ENCODE measurements around the gene NAALADL2. TPM values are rescaled to one million over a fixed set of nuclear protein-coding genes. Genes with fewer than 3 reads are reported as not detected.

NAALADL2 gene
- 4.7 and 9.1 TPM in 2 replicates for total RNA-seq (2014; rRNA removed; shearing (Covaris generic))

DNA sequence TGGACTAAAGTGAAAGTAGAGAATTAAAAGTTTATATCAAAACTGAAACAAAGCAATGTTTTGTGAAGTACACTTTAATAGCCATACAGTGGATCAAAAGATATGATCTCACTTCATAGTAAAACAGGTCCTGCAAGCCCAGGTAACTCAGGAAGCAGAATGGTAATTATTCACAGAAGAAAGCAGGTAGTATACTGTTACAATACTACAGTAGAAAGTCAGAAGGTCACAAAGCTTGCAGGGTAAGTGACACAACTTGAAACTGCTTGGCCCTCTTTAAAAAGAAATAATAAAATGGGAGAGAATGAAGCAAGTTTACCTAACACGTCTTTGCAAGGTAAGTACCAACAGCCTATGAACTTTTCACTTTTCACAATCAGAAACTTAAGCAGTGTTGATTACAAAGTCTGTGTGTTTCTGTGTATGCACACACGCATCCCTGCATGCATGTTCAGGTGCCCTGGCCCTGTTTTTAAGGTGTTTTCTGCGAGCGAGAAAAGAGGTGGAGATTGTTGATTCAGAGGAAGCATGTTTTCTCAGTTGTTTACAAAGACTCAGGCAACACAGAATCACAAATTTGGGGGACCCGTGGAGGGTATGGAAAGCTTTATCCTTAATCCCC, at the start of gene NAALADL2:
NAALADL2 (plus strand) TSS at position 221 of the 622 bp plus-strand sequence.
- no peaks in the 10 kb centered on the region for H3K36me3 ChIP-seq
- no peaks in the 10 kb centered on the region for H3K4me1 ChIP-seq (replicated peaks)
- H3K4me3 ChIP-seq, result no peak within 1 kb of the TSS
- no peaks in the 10 kb centered on the region for H3K9me3 ChIP-seq (replicated peaks)
- H3K27me3 ChIP-seq (replicated peaks), result no peaks in the 10 kb centered on the region
- H3K27ac ChIP-seq, result no peak within 1 kb of the TSS
- DNase-seq (ENCODE audit: low read depth in 1 of 2, low spot score in 2 of 2), result no peak

DNA sequence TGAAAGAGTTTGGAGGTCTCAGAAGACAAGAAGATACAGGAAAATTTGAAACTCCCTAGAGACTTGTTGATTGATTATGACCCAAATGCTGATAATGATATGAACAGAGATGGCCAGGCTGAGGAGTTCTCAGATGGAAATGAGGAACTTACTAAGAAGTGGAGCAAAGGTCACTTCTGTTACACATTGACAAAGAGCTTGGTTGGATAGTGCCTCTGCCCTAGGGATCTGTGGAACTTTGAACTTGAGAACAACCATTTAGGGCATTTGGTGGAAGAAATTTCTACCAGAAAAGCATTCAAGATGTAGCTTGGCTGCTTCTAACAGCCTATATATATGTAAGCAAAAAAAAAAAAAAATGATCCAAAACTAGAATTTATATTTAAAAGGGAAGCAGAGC, 48.9 kb upstream of the NAALADL2 start:
- Histone ChIP-seq H3K36me3 (no peaks in the 10 kb centered on the region), H3K4me3 (no peak overlapping the region), H3K9me3 (replicated peaks) (no peaks in the 10 kb centered on the region), H3K27ac (no peak overlapping the region), H3K4me1 (replicated peaks) (no peaks in the 10 kb centered on the region), H3K27me3 (replicated peaks) (no peaks in the 10 kb centered on the region)
- DNase-seq (ENCODE audit: low read depth in 1 of 2, low spot score in 2 of 2), result no peak

DNA sequence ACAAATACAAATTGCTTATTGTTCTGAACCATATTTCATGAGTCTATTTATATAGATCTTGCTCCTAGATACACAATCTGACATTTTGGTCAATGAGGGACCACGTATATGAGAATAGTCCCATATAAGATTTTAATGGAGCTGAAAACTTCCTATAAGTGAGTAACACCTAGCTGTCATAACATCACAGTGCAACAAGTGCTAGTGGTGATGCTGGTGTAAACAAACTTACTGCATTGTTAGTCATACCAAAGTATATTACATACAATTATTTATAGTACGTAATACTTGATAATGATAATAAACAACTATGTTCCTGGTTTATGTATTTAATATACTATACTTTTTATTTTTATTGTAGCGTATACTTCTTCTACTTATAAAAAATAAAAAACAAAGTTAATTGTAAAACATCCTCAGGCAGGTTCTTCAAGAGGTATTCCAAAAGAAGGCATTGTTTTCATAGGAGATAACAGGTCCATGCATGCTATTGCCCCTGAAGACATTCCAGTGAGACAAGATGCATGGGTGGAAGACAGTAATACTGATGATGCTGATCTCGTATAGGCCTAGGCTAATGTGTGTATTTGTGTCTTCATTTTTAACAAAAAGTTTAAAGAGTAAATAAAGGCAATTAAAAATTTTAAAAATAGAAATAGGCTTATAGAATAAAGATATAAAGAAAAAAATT, 46.8 kb upstream of the NAALADL2 start:
- Histone ChIP-seq H3K27ac (no peak overlapping the region), H3K4me3 (no peak overlapping the region), H3K9me3 (replicated peaks) (no peaks in the 10 kb centered on the region), H3K4me1 (replicated peaks) (no peaks in the 10 kb centered on the region), H3K36me3 (no peaks in the 10 kb centered on the region), H3K27me3 (replicated peaks) (no peaks in the 10 kb centered on the region)
- no peak for DNase-seq (ENCODE audit: low read depth in 1 of 2, low spot score in 2 of 2)

DNA sequence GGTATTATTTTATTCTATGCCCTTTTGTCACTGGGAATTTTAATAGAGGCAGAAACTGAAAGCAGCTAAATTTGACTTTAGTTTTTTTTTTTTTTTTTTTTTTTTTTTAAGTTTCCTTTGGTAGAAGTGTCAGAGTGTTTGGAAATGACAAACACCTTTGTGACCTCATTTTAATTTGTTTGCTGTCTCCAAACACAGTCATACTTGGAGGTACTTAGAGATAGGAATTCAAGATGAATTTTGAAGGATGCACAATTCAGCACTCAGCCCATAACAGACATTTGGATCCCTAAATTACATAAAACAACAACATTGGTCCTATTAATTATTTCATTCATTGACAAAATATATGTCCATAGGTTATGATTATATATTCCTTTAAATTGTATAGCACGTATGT, 43.4 kb upstream of the NAALADL2 start:
- no peak overlapping the region for H3K4me3 ChIP-seq
- no peaks in the 10 kb centered on the region for H3K36me3 ChIP-seq
- H3K27ac ChIP-seq, result no peak overlapping the region
- no peaks in the 10 kb centered on the region for H3K4me1 ChIP-seq (replicated peaks)
- no peaks in the 10 kb centered on the region for H3K27me3 ChIP-seq (replicated peaks)
- DNase-seq (ENCODE audit: low read depth in 1 of 2, low spot score in 2 of 2), result no peak
- no peaks in the 10 kb centered on the region for H3K9me3 ChIP-seq (replicated peaks)

DNA sequence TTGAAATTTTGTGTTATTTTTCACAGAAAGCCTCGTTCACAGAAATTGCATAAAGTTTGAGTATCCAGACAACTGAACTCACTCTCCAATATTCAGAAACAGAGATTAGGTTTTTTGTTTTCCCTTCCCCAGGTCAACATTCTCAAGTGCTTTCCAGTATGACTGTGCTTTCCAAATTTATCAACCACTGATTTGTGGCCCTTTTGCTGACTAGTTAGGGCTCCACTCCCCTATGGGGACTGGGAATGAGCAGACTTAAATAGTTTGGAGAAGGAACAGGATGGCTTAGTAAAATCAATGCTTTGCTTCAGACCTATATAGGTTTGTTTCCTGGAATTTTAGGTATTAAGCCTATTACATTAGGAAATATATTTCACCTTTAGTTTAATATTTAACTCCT, 38.2 kb upstream of the NAALADL2 start:
- no peaks in the 10 kb centered on the region for H3K36me3 ChIP-seq
- no peak overlapping the region for H3K4me3 ChIP-seq
- no peaks in the 10 kb centered on the region for H3K9me3 ChIP-seq (replicated peaks)
- H3K27me3 ChIP-seq (replicated peaks), result no peaks in the 10 kb centered on the region
- H3K4me1 ChIP-seq (replicated peaks), result no peaks in the 10 kb centered on the region
- no peak overlapping the region for H3K27ac ChIP-seq
- no peak for DNase-seq (ENCODE audit: low read depth in 1 of 2, low spot score in 2 of 2)

DNA sequence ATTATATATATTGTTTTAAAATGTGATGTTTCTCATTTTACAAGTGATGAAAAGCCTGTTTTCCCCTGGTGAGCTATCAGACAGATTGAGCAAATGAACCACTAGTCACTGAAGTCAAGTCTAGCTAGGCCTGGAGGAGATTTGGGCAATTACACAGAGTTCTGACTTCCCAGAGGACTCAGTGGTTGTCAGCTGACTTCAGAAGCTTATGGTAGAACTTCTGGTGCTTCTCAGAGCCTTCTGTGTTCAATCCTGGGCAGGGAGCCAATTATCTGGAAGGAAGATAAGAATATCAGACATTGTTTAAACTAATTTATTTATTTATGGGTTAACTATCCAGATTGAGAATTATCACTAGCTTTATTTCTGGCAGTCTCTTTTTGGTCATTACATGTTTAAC, 37.7 kb upstream of the NAALADL2 start:
- Histone ChIP-seq H3K36me3 (no peaks in the 10 kb centered on the region), H3K4me3 (no peak overlapping the region), H3K27ac (no peak overlapping the region), H3K9me3 (replicated peaks) (no peaks in the 10 kb centered on the region), H3K27me3 (replicated peaks) (no peaks in the 10 kb centered on the region), H3K4me1 (replicated peaks) (no peaks in the 10 kb centered on the region)
- DNase-seq (ENCODE audit: low read depth in 1 of 2, low spot score in 2 of 2), result no peak

DNA sequence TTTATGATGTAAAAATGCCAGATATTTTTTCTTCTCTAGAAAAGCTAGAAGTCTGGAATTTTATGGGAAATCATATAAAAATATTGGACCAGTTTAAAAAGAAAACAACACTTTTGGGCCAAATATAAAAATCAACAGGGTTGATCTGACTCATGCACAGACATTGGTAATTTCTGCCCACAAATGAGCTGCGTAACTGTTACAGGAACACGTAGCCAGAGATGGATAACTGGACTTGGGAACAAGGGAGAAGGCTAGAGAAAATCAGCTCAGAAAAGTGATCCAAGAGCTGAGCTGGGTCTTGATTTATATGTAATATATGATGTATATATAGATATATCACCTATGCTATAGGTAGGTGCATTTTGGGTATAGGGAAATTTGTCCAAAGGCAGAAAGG, 36.8 kb upstream of the NAALADL2 start:
- no peaks in the 10 kb centered on the region for H3K27me3 ChIP-seq (replicated peaks)
- H3K4me1 ChIP-seq (replicated peaks), result no peaks in the 10 kb centered on the region
- no peak for DNase-seq (ENCODE audit: low read depth in 1 of 2, low spot score in 2 of 2)
- H3K27ac ChIP-seq, result no peak overlapping the region
- H3K4me3 ChIP-seq, result no peak overlapping the region
- H3K36me3 ChIP-seq, result no peaks in the 10 kb centered on the region
- H3K9me3 ChIP-seq (replicated peaks), result no peaks in the 10 kb centered on the region

DNA sequence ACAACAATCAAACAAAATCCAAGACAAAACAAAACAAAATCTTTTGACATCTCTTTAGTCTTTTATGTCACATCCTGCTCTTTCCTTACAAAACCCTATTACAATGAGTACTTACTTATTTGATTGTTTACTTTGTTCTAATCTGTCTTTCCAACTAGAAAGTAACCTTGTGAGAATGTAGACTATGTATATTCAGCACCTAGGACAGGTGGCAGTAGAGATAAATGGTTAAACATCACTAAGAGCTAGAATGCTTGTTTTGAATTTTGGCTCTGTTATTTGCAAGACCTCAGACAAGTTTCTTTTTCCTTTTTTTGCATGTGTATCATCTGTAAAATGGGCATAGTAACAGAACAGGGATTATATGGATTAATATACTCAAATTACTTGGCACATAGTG, 33.1 kb upstream of the NAALADL2 start:
- H3K4me3 ChIP-seq, result no peak overlapping the region
- no peak for DNase-seq (ENCODE audit: low read depth in 1 of 2, low spot score in 2 of 2)
- no peaks in the 10 kb centered on the region for H3K36me3 ChIP-seq
- no peaks in the 10 kb centered on the region for H3K4me1 ChIP-seq (replicated peaks)
- no peaks in the 10 kb centered on the region for H3K27me3 ChIP-seq (replicated peaks)
- no peaks in the 10 kb centered on the region for H3K9me3 ChIP-seq (replicated peaks)
- no peak overlapping the region for H3K27ac ChIP-seq

DNA sequence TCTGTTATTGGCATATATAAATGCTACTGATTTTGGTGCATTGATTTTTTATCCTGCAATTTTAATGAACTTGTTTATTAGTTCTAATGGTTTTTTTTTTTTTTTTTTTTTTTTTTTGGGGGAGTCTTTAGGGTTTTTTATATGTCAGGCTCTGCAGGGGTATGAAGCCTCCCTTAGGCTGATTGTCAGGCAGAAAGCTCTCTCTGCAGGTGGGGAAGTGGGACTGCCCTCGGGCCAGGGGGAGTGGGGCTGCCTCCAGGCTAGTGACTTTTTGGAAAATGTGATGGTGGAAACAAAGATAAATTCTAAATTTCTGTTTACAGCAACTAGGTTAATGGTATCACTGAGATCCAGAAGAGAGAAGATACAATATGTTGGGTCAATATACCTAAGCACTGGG, 14.4 kb upstream of the NAALADL2 start:
- Histone ChIP-seq H3K9me3 (replicated peaks) (no peaks in the 10 kb centered on the region), H3K27me3 (replicated peaks) (no peaks in the 10 kb centered on the region), H3K27ac (no peak overlapping the region), H3K4me3 (no peak overlapping the region), H3K36me3 (no peaks in the 10 kb centered on the region), H3K4me1 (replicated peaks) (no peaks in the 10 kb centered on the region)
- no peak for DNase-seq (ENCODE audit: low read depth in 1 of 2, low spot score in 2 of 2)

DNA sequence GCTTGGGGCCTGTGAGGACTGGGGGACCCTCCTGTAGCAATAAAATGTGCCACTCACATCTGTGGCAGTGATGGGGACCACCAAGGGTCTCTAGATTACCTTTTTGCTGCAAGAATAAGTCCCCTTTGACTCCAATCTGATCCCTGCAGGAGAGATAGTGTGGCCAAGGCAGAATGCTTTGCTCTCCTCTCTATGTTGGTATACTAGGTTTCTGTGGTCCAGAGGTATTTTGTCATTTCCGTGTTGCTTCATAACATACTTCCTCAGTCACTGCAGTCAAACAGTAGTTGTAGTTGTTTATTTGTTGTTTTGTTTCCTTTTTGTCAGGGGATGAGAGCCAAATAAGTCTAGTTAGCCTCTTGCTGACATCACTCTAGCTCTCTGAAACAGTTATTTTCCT, 13.1 kb upstream of the NAALADL2 start:
- Histone ChIP-seq H3K4me3 (no peak overlapping the region), H3K27ac (no peak overlapping the region), H3K9me3 (replicated peaks) (no peaks in the 10 kb centered on the region), H3K4me1 (replicated peaks) (no peaks in the 10 kb centered on the region), H3K36me3 (no peaks in the 10 kb centered on the region), H3K27me3 (replicated peaks) (no peaks in the 10 kb centered on the region)
- no peak for DNase-seq (ENCODE audit: low read depth in 1 of 2, low spot score in 2 of 2)

DNA sequence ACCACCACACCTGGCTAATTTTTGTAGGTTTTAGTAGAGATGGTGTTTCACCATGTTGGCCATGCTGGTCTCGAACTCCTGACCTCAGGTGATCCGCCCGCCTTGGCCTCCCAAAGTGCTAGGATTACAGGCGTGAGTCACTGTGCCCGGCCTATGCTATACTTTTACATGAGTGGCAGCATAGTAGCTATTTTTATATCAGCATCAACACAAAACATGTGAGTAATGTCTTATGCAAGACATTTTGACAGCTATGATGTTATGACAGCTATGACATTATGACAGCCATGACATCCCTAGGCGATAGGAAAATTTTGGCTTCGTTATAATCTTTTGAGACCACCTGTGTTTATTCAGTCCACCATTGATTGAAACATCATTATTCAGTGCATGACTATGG, 4.1 kb upstream of the NAALADL2 start:
- no peaks in the 10 kb centered on the region for H3K36me3 ChIP-seq
- no peak overlapping the region for H3K27ac ChIP-seq
- H3K4me3 ChIP-seq, result no peak overlapping the region
- H3K27me3 ChIP-seq (replicated peaks), result no peaks in the 10 kb centered on the region
- no peaks in the 10 kb centered on the region for H3K4me1 ChIP-seq (replicated peaks)
- no peaks in the 10 kb centered on the region for H3K9me3 ChIP-seq (replicated peaks)
- DNase-seq (ENCODE audit: low read depth in 1 of 2, low spot score in 2 of 2), result no peak

DNA sequence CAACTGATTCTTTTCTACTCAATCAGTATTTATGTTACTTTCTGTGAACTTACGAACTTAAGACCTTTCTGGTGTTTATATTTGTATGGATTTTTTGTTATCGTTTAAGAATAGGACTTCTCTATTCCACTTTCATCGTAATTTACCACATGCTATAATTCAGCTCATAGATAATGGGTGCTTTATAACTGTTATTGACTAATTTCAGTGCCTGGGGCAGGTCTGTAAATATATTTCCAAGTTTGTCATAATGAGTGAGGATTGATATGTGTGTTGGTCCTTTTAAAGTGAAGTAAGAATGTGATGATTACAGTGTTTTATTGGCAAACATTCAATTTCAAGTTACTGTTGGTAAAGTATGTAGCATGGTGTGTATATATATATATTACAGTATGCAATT, 1.8 kb upstream of the NAALADL2 start:
- Histone ChIP-seq H3K9me3 (replicated peaks) (no peaks in the 10 kb centered on the region), H3K27me3 (replicated peaks) (no peaks in the 10 kb centered on the region), H3K36me3 (no peaks in the 10 kb centered on the region), H3K4me1 (replicated peaks) (no peaks in the 10 kb centered on the region), H3K27ac (no peak overlapping the region), H3K4me3 (no peak overlapping the region)
- DNase-seq (ENCODE audit: low read depth in 1 of 2, low spot score in 2 of 2), result no peak

DNA sequence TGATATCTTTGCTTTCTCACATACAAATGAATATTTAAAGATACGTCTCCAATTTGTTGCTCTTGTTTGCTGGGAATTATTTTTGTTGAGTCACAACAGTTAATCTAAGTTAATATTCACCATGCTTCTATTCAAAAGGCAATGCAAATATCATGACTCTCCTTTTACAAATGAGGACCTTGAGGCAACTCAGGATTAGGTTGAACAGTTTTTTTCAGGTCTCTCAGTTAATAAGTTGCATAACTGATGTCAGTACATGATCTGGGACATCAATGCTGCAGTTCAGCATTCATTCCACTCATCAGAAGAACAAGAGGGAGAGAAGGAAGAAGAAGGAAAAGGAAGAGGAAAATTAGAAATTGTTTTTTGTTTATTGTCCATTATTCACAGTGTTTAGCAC, 781 bp upstream of the NAALADL2 start:
- no peaks in the 10 kb centered on the region for H3K36me3 ChIP-seq
- no peak overlapping the region for H3K4me3 ChIP-seq
- no peaks in the 10 kb centered on the region for H3K27me3 ChIP-seq (replicated peaks)
- no peaks in the 10 kb centered on the region for H3K9me3 ChIP-seq (replicated peaks)
- DNase-seq (ENCODE audit: low read depth in 1 of 2, low spot score in 2 of 2), result no peak
- H3K27ac ChIP-seq, result no peak overlapping the region
- no peaks in the 10 kb centered on the region for H3K4me1 ChIP-seq (replicated peaks)

DNA sequence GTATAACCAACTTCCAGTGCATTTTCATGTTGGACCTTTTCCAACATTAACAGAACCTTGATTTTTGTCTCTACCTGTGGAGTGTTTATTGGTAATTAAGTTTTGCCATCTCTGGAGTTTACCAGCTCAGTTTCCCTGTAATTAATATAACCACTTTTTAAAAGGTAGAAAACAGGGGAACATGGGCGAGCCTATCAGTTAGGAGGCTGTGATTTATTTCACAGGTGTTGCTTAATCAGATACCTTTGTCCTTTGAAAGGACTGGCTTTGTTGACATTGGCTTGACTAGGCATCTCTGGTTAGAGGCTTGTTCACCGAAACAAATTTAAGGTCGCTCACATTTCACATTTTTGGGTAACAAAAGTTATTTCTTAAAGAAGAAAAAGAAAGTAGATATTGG, 622 bp downstream of the NAALADL2 start:
- H3K4me3 ChIP-seq, result no peak overlapping the region
- no peak for DNase-seq (ENCODE audit: low read depth in 1 of 2, low spot score in 2 of 2)
- no peaks in the 10 kb centered on the region for H3K27me3 ChIP-seq (replicated peaks)
- H3K4me1 ChIP-seq (replicated peaks), result no peaks in the 10 kb centered on the region
- no peaks in the 10 kb centered on the region for H3K9me3 ChIP-seq (replicated peaks)
- no peaks in the 10 kb centered on the region for H3K36me3 ChIP-seq
- no peak overlapping the region for H3K27ac ChIP-seq

DNA sequence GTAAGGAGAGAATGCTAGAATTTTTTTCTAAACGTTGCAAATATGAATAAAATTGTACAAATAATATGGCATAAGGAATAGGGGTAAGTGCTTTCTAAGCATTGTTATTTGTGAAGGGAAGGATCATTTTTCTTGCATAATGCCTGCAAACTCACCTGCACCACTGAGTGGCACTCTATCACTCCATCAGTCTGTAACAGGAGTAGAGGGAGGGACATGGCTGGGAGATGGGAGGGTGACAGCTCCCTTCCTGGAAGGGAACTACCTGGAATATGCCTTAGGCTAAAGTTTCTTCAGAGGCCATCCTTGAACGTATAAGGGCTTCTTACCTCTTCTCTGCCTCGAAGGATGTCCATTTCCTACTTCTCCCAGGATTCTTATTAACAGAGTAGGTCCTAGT, 3.0 kb downstream of the NAALADL2 start:
- H3K27me3 ChIP-seq (replicated peaks), result no peaks in the 10 kb centered on the region
- no peak overlapping the region for H3K27ac ChIP-seq
- peak in 1 of 2 experiments; percentile 1 for DNase-seq (ENCODE audit: low read depth in 1 of 2, low spot score in 2 of 2)
- no peaks in the 10 kb centered on the region for H3K4me1 ChIP-seq (replicated peaks)
- H3K36me3 ChIP-seq, result no peaks in the 10 kb centered on the region
- no peaks in the 10 kb centered on the region for H3K9me3 ChIP-seq (replicated peaks)
- H3K4me3 ChIP-seq, result no peak overlapping the region

Data from SJSA1 (cell line).